HG02588 (cell line): ENCODE data around the gene MSANTD2.

ENCODE experiments used
- ATAC-seq: cut with Tn5 transposase; IDR thresholded peaks from one replicate; pipeline ENCODE4 v1.9.1; 2021; ENCODE audit warnings: mild to moderate bottlenecking, moderate library complexity; ENCODE audit not compliant: unreplicated experiment

MSANTD2 gene

DNA sequence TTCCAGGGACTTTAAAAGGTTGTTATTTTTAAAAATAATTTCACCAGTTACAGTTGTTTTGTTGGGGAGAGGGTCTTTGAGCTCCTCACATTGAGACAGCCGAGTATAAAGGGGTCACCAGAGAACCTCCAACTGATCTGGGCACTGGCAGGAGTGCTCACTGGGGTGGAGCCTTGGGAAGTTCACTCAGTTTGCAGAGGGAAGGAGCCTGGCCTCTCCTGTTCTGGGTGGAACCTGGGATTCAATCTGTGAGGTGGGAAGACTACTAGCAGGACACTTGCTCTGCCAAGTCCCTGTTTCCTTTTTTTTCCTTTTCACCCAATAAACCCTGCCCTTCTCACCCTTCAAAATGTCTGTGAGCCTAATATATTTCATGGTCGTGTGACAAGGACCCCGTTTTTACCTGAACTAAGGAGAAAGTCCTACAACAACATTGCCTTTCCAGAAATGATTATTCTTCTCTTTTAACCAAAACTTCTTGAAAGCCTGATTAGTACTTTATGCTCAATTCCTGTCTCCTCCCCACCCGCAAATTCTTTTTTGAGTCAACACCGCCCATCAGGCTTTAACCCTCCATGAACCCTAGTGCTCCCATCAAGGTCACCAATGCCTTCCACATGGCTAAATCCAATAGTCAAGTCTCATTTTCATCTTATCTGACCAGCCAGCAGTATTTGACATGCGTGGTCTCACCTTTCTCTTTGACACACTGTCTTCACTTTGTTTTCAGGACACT, 22.0 kb upstream of the MSANTD2 start:
- ATAC-seq, result no peak

- no peak for ATAC-seq
These were observed 16.8 kb upstream of the MSANTD2 start for GRCh38 chr11:124817036-124817435.

DNA sequence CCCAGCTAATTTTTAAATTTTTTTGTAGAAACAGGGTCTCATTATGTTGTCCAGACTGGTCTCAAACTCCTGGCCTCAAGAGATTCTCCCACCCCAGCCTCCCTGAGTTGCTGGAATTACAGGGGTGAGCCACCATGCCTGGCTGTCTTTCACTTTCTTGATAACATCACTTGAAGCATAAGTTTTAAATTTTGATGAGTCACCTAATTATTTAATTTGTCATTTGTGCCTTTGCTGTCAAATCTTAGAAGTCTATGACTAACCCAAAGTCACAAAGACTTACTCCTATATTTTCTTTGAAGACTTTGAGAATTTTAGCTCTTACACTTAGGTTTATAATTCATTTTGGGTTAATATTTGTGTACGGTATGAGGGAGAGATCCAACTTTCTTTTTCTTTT, 14.5 kb upstream of the MSANTD2 start:
- ATAC-seq, result no peak

GRCh38 chr11:124812876-124813275, 12.7 kb upstream of the MSANTD2 start:
- no peak for ATAC-seq

- no peak for ATAC-seq
These were observed 11.4 kb upstream of the MSANTD2 start for GRCh38 chr11:124811399-124812125.

- no peak for ATAC-seq
These were observed 7.6 kb upstream of the MSANTD2 start for GRCh38 chr11:124807660-124808270.

DNA sequence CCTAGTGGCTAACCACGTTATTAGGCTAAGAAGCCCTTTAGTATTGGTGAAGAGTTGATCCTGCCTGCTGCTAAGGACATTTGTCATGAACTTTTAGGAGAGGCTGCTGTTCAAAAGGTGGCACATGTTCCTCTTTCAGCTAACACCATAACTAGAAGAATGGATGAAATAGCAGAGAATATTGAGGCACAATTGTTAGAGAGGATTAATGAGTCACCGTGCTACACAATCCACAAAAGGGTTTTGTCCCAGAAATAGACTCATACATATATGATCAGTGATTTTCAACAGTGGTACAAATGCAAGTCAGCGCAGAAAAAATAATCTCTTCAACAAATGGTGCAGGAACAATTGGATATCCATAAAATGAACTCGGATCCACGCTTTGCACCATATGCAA, 7.0 kb upstream of the MSANTD2 start:
- ATAC-seq, result no peak

- ATAC-seq, result no peak
These were observed 4.7 kb upstream of the MSANTD2 start for GRCh38 chr11:124804884-124805283.

GRCh38 chr11:124801636-124802312, 1.6 kb upstream of the MSANTD2 start:
- no peak for ATAC-seq

- ATAC-seq, result no peak
These were observed 808 bp upstream of the MSANTD2 start for GRCh38 chr11:124801014-124801413.

DNA sequence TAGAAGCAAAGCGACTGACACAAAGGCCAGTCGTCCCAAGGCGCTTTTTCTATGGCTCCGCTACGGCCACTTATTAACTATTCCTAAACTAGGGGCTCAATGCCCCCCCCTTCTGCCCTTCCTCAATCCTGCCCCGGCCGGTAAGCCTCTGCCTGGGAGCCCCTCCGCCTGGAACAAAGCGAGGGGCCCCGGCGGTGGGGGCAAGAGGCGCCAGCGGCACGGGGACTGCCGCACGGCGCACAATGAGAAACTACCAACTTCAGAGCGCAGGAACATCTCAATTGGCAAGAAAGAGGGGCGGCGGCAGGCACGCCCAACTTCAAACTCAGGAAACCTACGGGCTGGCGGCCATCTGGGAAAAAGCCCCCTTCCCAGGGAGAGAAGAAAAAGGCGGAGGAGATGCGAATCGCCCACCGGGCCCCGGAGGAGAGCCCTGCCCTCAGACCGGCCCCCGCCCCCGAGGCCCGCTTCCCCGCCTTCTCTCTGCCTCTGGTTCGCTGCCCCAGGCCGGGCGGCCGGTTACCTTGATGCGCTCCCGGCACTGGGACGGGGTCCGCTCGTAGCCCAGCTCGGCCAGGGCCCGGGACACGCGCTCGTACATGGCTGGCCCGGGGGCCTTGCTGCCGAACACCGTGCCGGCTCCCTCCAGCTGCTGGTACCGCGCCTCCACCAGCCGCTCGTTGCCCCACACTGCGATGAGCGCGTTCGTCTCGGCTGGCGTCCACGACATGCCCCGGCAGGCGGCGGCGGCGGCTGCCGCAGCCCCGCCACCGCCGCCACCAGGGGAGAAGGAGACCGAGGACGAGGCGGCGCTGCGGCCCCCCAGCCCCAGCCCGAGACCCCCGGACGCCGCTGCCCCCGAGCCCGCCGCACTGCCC, 619 bp downstream of the MSANTD2 start:
- ATAC-seq, result peak; percentile 35

DNA sequence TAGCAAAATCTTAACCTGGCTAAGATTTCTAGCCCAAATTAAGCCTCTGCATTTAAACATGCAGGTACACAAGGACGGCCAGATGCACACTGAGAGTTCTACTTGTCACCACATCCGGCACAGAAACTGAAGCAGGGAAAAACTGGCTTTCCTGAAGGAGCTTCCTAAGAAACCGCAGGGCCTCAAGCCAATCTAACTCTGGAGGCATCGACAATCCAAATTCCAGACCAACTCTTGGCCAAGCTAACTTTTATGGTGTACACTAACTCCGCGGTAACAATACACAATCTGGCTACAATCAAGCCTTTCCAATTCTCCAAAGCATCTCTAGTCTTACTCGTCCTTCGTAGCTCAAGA, 1.2 kb downstream of the MSANTD2 start:
- peak; percentile 14 for ATAC-seq

- no peak for ATAC-seq
These were observed 3.9 kb downstream of the MSANTD2 start for GRCh38 chr11:124796312-124796711.

- ATAC-seq, result peak; percentile 57
These were observed 6.5 kb downstream of the MSANTD2 start for GRCh38 chr11:124793466-124794278.

DNA sequence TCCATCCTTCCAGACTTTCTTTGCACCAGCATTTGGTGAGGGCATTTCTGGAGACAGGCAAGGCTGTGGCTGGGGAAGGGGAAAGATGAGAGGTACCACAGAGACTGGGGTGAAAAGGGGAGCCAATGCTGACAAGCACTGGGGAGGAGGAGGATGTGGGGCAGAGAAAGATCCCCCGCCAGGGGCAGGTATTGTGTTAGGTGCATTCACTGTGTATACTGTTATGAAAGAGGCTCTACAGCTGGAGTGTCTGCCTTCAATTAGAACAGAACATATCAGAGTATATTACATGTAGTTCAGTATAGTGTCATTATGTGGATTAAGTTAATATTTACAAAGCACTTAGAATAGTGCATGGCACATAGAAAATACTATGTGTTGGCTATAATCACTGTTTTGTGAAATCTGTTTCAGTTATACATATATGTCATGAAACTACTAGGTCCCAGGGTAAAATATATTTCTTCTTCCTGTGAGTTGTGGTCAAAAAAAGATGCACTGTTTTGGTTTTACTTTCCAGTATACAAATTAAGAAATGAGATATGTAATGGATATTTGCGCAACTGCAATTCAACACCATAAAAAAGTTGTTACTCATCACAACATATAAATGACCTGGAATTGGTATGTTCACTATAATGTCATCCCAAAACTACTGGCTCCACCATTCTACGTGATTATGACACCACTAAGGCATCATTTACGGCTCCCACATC, 8.4 kb downstream of the MSANTD2 start:
- ATAC-seq, result peak; percentile 52

GRCh38 chr11:124788521-124788920, 11.7 kb downstream of the MSANTD2 start:
- no peak for ATAC-seq

GRCh38 chr11:124784051-124784450, 16.2 kb downstream of the MSANTD2 start:
- no peak for ATAC-seq

DNA sequence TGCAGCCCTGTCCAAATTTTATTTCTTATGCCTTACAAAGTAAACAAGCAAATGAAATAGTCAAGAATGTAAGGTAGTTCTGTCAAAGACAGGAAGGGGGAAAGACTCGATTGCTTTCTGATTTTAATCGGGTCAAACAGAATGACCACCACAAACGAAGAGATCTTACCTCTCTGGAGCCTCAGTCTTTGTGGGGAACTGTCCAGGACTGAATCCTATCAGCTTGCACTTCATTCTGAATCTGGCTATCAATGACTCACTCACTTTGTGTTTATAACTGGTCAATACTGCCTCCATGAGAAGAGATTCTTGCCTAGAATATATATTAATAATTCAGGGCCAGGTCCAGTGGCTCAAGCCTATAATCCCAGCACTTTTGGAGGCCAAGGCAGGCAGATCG, 17.2 kb downstream of the MSANTD2 start:
- no peak for ATAC-seq

GRCh38 chr11:124779568-124779967, 20.6 kb downstream of the MSANTD2 start:
- no peak for ATAC-seq
